Activated B cell treated with CpG ODN at 0.5 μM for 24 hours (primary cell): Measurements from ENCODE around the gene MYEOV. TPM values are rescaled to one million over a fixed set of nuclear protein-coding genes. Genes with fewer than 3 reads are reported as not detected.

Experiments used
- ATAC-seq: fragments of 200-7000 bp; cut with Tn5 transposase; one replicate; pipeline ENCODE4 v1.10.0; 2021; ENCODE audit warnings: low read depth, mild to moderate bottlenecking, moderate library complexity
- CTCF ChIA-PET: fragments of 350-600 bp; sonication (Branson Sonifier 250); formaldehyde crosslinking; loops from one replicate; lab custom pipeline; 2021; ENCODE audit warnings: antibody characterized with exemption; lab: Charles Lee
- POLR2A ChIA-PET: fragments of 350-600 bp; sonication (Branson Sonifier 250); formaldehyde crosslinking; loops from one replicate; lab custom pipeline; 2021; ENCODE audit warnings: antibody characterized with exemption; lab: Charles Lee
- DNase-seq: peaks from one replicate; pipeline ENCODE4 v3.0.0; 2022
- H3K27ac Mint-ChIP-seq: one replicate; pipeline ENCODE4 v1.8.0; 2020; ENCODE audit warnings: mixed read lengths
- H3K27me3 Mint-ChIP-seq: one replicate; pipeline ENCODE4 v1.8.0; 2021; ENCODE audit warnings: mixed read lengths
- H3K36me3 Mint-ChIP-seq: one replicate; pipeline ENCODE4 v1.8.0; 2021; ENCODE audit warnings: low read depth, mixed read lengths
- H3K4me1 Mint-ChIP-seq: one replicate; pipeline ENCODE4 v1.8.0; 2021; ENCODE audit warnings: mixed read lengths
- H3K4me3 Mint-ChIP-seq: one replicate; pipeline ENCODE4 v1.8.0; 2020; ENCODE audit warnings: mild to moderate bottlenecking, mixed read lengths
- H3K9me3 Mint-ChIP-seq: one replicate; pipeline ENCODE4 v1.8.0; 2020; ENCODE audit warnings: mixed read lengths
- CTCF ChIP-seq: fragments of 200-600 bp; IDR thresholded peaks from one replicate; pipeline ENCODE4 v1.8.0; 2022; ENCODE audit warnings: antibody characterized with exemption, mild to moderate bottlenecking
- intact Hi-C: fragments of 100-400 bp; cut with micrococcal nuclease; formaldehyde crosslinking; loops from one replicate; pipeline ENCODE4 v1.15.1; 2024
- total RNA-seq: library from RNA; stranded (reverse); gene quantifications from 2 replicates; pipeline ENCODE4 v1.2.3, GENCODE V29; 2022

Gene MYEOV
- total RNA-seq: 0.62 TPM in 1 of 2 replicates, not detected in the other

GRCh38 chr11:69293819-69294505, at the start of gene MYEOV:
TSS of gene MYEOV (plus strand) at chr11:69294155. CDS start at chr11:69295355, 1,200 bp downstream.
- no peak within 1 kb of the TSS for H3K27ac Mint-ChIP-seq
- no peak for TF ChIP-seq CTCF
- ATAC-seq (peak; percentile 5), DNase-seq (no peak)
- ChIA-PET POLR2A (interaction anchor here (0.8 kb wide), 1 partner anchor 348 kb away, joined by 4 read pairs; no protein-coding TSS in a partner anchor), CTCF (interaction anchor here (1.0 to 3.3 kb wide), 2 partner anchors 11 to 350 kb away, joined by 4 to 28 read pairs; no protein-coding TSS in a partner anchor)
- H3K9me3 Mint-ChIP-seq: no peaks in the 10 kb centered on the region
- no peaks in the 10 kb centered on the region for H3K36me3 Mint-ChIP-seq
- no peaks in the 10 kb centered on the region for H3K27me3 Mint-ChIP-seq
- intact Hi-C loops: loop anchor here (10.0 kb wide), 1 partner anchor 1289 kb away; the partner anchor contains the start of gene UNC93B1
- peaks cover 60% of the 10 kb centered on the region for H3K4me1 Mint-ChIP-seq
- H3K4me3 Mint-ChIP-seq: no peak within 1 kb of the TSS

GRCh38 chr11:69244266-69244665, 49.7 kb upstream of the MYEOV start:
- H3K4me1 Mint-ChIP-seq: peaks cover 8% of the 10 kb centered on the region
- DNase-seq: no peak
- H3K27me3 Mint-ChIP-seq: peaks cover 3% of the 10 kb centered on the region
- ATAC-seq: no peak
- no peaks in the 10 kb centered on the region for H3K9me3 Mint-ChIP-seq
- H3K36me3 Mint-ChIP-seq: no peaks in the 10 kb centered on the region
- H3K27ac Mint-ChIP-seq: no peak overlapping the region
- no peak overlapping the region for H3K4me3 Mint-ChIP-seq
- TF ChIP-seq CTCF: no peak
- intact Hi-C loops: no loop called here
- POLR2A ChIA-PET: no interaction called here
- CTCF ChIA-PET: no interaction called here

GRCh38 chr11:69245041-69245440, 48.9 kb upstream of the MYEOV start:
- no peak for ATAC-seq
- Mint-ChIP-seq H3K9me3 (no peaks in the 10 kb centered on the region), H3K4me1 (peaks cover 8% of the 10 kb centered on the region), H3K36me3 (no peaks in the 10 kb centered on the region), H3K27me3 (peaks cover 3% of the 10 kb centered on the region), H3K4me3 (no peak overlapping the region), H3K27ac (no peak overlapping the region)
- ChIA-PET POLR2A (no interaction called here), CTCF (no interaction called here)
- TF ChIP-seq CTCF: no peak
- no peak for DNase-seq
- intact Hi-C loops: no loop called here

GRCh38 chr11:69245491-69246345, 48.2 kb upstream of the MYEOV start:
- Mint-ChIP-seq H3K4me3 (no peak overlapping the region), H3K9me3 (no peaks in the 10 kb centered on the region), H3K27me3 (peaks cover 3% of the 10 kb centered on the region), H3K27ac (no peak overlapping the region), H3K36me3 (no peaks in the 10 kb centered on the region), H3K4me1 (peaks cover 8% of the 10 kb centered on the region)
- ATAC-seq (no peak), DNase-seq (no peak)
- ChIA-PET CTCF (no interaction called here), POLR2A (interaction anchor here (0.6 kb wide), 1 partner anchor 1195 kb away, joined by 3 read pairs; no protein-coding TSS in a partner anchor)
- no peak for TF ChIP-seq CTCF
- intact Hi-C loops: no loop called here
